Femur (tissue), 1 donor: ENCODE data around the gene PF4V1.

Source experiments
- DNase-seq: peaks from one replicate; pipeline ENCODE4 v3.0.0-alpha.2; 2017

Gene PF4V1

DNA sequence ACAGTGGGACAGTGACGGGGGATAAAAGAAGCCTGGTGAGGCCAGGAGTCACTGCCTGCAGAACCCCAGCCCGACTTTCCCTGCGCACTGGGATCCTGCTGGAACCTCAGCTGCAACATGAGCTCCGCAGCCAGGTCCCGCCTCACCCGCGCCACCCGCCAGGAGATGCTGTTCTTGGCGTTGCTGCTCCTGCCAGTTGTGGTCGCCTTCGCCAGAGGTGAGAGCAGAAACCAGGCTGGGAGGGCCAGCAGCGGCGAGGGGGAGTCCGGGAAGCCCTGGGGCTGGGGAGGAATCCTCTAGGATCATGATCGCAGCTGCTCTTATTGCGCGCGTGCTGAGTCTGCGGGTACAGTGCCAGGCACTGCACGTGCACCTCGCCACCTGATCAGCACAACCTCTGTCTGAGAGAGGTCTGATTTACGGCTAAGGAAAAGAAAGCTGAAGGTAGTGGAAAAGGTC is at the start of gene PF4V1:
Gene PF4V1, plus strand, starts transcription at position 51 of the 459 bp plus-strand sequence. Its CDS starts 67 bp downstream, at position 118.
- DNase-seq: peak; percentile 43

- no peak for DNase-seq
Measured at GRCh38 chr4:73810191-73810590, 42.9 kb upstream of the PF4V1 start.

DNA sequence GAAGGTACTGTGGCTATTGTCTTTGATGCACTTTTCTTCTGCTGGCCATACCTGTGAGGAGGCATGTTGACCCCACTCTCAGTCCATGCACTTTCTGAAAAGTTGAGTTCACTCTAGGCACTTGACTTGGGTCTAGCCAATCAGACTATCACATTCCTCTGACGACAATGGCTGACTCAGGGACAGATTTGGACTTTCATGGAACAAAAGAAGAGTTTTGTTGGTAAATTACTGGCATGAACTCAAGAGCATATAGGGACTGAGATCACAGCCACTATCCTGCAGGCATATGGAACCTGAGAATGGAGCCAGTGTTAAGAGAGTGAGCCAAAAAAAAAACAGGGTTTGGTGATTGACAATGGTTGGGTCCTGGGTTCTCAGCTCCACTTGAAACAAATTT is 41.3 kb upstream of the PF4V1 start:
- DNase-seq: no peak

GRCh38 chr4:73814679-73815078 is 38.4 kb upstream of the PF4V1 start:
- no peak for DNase-seq

- no peak for DNase-seq
Measured at GRCh38 chr4:73815145-73815544, 38.0 kb upstream of the PF4V1 start.

DNA sequence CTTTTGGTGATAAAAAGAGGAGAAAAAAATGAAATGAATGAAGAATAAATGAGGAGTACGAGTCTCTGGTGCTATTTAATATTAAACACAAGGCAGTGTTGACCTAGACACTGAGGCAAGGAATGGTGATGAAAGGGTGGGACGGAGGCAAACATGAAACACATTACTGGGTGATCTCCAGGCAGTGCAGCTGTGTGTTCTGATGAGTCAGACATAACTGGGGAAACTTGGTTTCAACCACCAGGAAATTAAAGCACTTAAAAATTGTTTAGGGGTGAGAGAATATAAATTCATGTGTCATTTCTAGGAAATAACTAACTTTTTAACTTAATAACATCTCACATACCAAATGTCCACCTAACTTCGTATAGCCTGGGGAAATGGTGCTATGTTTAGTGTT is 36.3 kb upstream of the PF4V1 start:
- no peak for DNase-seq

DNA sequence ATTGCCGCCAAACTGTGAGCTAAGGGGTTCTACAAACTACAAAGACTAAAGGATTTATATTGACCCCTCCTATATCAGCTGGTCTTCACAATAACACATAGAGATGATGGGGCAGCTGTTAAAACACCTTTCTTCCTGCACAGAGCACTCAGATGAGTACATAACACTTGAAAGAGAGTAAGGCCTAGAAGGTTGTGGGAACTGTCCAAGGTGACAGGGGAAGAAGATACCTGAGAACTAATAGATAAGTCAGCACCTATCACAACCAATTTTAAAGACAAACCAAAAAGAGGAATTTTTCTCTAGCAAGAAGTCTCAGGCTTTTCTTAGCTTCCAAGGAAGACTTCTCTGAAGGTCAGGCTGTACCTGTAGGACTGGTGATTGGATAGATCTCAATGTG is 35.8 kb upstream of the PF4V1 start:
- no peak for DNase-seq

- no peak for DNase-seq
Measured at GRCh38 chr4:73821325-73821724, 31.8 kb upstream of the PF4V1 start.

- DNase-seq: no peak
Measured at GRCh38 chr4:73822389-73822788, 30.7 kb upstream of the PF4V1 start.

DNA sequence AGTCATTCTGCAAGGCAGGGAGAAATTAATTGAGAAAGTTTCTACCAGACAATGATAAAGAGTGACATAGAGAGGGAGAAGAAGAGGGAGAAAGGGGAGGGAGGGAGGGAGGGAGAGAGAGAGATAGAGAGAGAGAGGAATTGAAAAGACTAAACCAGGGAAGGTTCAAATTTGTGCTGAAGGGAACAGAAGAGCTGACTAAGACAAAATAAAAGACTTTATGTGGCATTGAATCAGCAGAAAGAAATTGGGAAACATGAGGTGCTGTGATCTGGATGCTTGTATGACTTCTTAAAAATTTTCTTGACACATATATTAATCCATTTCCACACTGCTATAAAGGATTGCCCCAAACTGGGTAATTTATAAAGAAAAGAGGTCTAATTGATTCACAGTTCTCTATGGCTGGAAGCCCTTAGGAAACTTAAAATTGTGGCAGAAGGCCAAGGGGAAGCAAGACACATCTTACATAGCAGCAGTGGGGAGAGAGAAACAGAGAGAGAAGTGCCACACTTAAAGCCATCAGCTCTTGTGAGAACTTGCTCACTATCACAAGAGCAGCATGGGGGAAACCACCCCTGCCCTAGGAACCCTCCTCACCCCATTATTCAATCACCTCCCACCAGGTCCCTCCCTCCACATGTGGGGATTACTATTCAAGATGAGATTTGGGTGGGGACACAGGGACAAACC is 30.1 kb upstream of the PF4V1 start:
- DNase-seq: no peak

GRCh38 chr4:73823760-73824159 is 29.3 kb upstream of the PF4V1 start:
- DNase-seq: no peak

DNA sequence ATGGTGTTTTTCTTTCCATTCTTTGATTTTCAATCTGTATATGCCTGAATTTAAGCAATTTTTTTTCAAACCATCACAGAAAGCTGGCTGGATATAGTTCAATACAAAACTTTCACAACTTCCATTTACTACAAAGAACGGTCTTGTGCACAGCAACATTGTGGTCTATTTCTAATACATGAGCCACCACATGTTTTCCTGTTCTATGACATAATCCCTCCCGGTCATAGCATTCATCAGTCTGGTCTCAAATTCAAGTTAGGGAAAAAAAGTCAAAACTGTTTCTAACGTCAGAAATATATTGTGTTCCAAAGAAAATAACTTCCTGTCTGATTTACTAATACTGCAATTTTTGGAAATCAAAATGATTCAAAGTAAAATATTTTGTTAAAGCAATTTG is 24.1 kb upstream of the PF4V1 start:
- DNase-seq: no peak

DNA sequence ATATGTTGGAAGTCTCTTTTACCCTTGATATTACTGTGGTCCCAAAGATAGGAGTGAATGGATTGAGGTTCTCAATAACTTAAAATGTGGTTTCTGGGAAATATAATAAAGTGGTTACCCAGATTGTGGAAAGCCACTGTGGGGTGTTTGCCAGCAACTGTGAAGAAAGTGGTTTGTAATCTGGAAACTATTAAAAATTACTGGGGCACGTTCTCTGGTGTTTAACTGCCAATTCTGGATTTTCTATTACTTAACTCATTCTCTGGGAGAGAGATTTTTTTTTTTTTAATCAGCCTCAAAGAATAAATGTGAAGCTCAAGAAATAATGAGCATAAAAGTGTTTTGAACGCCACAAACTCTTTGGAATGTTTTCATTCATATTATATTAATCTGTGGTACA is 21.5 kb upstream of the PF4V1 start:
- no peak for DNase-seq

DNA sequence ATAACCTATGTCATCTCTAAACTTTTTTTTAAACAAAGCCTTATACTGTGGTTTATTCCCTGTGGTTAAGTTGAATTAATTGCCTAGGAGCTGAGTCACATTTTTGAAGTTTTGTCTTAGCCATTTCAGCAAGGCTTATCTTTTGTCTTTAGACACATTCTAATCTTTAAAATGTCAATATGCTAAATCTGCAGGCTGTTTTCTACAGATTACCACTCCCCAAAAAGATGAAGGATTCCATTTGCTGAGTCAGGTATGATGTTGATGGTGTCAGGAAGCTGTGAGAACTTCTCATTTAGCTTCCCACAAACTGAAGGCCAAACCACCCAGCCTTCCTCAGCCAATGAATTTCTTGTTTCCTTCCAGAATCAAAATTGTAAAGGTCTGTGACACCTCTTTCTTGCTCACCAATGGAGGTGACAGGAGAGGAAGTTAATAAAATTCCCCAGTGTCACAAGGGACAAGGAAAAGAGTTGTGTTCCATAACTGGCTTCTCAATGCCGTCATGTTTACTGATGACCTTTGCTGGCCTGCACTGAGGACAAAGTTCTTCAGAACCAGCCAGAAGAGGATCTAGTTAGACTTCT is 20.4 kb upstream of the PF4V1 start:
- DNase-seq: no peak

DNA sequence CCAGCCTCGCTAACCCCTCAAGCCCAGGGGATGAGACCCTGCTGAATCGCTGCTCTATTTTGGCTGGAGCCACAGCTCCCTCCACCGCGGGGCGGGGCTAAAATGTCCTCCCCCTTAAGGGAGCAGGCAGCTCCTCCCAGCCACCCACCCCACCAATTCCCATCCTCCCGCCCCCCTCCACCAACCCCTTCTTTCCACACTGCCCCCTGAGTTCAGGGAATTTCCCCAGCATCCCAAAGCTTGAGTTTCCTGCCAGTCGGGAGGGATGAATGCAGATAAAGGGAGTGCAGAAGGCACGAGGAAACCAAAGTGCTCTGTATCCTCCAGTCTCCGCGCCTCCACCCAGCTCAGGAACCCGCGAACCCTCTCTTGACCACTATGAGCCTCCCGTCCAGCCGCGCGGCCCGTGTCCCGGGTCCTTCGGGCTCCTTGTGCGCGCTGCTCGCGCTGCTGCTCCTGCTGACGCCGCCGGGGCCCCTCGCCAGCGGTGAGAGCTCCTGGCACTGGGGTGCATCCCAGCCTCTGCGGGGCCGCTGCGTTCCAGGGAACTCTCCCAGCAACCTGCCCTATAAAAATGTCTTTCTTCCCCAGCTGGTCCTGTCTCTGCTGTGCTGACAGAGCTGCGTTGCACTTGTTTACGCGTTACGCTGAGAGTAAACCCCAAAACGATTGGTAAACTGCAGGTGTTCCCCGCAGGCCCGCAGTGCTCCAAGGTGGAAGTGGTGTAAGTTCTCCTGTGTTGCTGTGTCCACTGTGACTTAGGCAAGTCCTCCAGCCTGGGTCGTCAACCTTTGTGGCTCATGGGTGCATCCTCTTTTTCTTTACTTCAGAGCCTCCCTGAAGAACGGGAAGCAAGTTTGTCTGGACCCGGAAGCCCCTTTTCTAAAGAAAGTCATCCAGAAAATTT is 16.5 kb upstream of the PF4V1 start, which contains the start of gene CXCL6:
Gene CXCL6, plus strand, starts transcription at position 306 of the 907 bp plus-strand sequence. Its CDS starts 73 bp downstream, at position 379.
- DNase-seq: peak; percentile 30

DNA sequence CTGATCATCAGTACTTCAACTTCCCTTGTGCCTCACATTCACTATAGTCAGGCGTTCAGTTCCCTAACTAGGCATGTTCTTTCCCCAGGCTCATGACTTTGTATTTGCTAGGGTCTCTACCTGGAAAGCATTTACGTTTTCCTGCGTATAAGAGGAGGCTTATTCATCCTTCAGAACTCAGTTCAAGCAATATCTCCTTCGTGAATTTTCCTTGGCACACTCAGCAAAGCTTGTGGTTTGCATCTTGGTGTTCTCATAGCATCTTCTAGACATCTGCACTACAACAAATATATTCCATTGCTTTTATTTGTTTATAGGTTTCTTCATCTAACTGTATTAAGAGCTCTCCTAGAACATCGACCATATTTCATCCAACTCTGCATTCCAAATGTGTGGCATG is 14.0 kb upstream of the PF4V1 start:
- DNase-seq: no peak

DNA sequence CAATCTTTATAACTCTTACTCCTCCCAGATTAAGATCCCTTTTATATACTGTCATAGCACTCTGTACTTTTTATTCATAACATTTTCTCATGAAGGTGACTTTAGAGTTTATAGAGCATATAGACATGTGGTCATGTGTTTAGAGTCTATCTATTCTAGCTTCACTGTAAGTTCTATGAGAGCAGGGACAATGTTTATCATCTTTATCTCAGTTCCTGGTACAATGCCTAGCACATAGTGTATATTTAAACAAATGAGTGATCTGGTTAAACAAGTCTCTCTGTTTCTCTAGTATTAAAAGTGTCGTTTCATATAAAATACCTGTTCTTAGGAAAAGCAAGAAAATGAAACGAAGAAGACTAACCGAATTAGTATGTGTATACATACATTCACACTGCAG is 13.4 kb upstream of the PF4V1 start:
- DNase-seq: no peak

GRCh38 chr4:73841243-73841925 is 11.7 kb upstream of the PF4V1 start:
- no peak for DNase-seq

GRCh38 chr4:73842696-73843095 is 10.4 kb upstream of the PF4V1 start:
- DNase-seq: no peak

DNA sequence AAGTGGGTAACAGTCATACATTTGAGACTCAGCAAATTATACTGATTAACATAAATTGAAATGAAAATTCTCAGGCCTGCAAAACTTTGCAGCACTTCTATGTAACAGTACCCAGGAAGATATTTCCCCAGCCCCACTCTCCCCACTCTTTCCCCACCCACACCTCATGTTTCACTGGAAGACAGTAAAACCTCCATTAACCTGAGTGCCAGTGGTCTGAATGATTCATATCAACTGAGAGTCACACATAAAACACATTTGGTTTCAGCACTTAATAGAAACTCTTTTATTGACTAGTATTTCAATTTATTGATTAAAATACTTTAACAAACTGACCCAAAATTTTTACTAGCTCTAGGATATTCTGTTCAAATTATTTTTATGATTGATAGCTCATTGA is 9.7 kb upstream of the PF4V1 start:
- DNase-seq: no peak

GRCh38 chr4:73844345-73844744 is 8.8 kb upstream of the PF4V1 start:
- DNase-seq: no peak

- no peak for DNase-seq
Measured at GRCh38 chr4:73844806-73845205, 8.3 kb upstream of the PF4V1 start.
